GM23248 (cell line): ENCODE measurements around the gene APBA3. TPM values are rescaled to one million over a fixed set of nuclear protein-coding genes. Genes with fewer than 3 reads are reported as not detected.

Source experiments
- DNase-seq: peaks from one replicate; pipeline ENCODE4 v3.0.0-alpha.2; 2015
- H2AFZ ChIP-seq: fragments of 200-600 bp; sonication (generic); 2 replicates; pipeline ENCODE4 v1.6.1; 2016; ENCODE audit warnings: antibody characterized with exemption
- H3F3A ChIP-seq: fragments of 200-600 bp; sonication (generic); 2 replicates; pipeline ENCODE4 v1.6.1; 2016; ENCODE audit warnings: mild to moderate bottlenecking, antibody characterized with exemption, mixed run types; ENCODE audit not compliant: insufficient read depth
- H3K27ac ChIP-seq: fragments of 200-600 bp; sonication (generic); 2 replicates; pipeline ENCODE4 v1.5.1; 2016; ENCODE audit warnings: mild to moderate bottlenecking
- H3K27me3 ChIP-seq: fragments of 200-600 bp; sonication (generic); replicated peaks from 2 replicates; pipeline ENCODE4 v1.6.1; 2016; ENCODE audit warnings: mild to moderate bottlenecking; ENCODE audit not compliant: insufficient read depth
- H3K36me3 ChIP-seq: fragments of 200-600 bp; sonication (generic); 2 replicates; pipeline ENCODE4 v1.6.1; 2016; ENCODE audit warnings: low read depth, mild to moderate bottlenecking
- H3K4me1 ChIP-seq: fragments of 200-600 bp; sonication (generic); 2 replicates; pipeline ENCODE4 v1.6.1; 2016; ENCODE audit warnings: mild to moderate bottlenecking; ENCODE audit not compliant: insufficient read depth
- H3K4me2 ChIP-seq: fragments of 200-600 bp; sonication (generic); one replicate; pipeline ENCODE4 v1.6.1; 2016; ENCODE audit warnings: mild to moderate bottlenecking; ENCODE audit not compliant: unreplicated experiment
- H3K4me3 ChIP-seq: fragments of 200-600 bp; sonication (generic); 2 replicates; pipeline ENCODE4 v1.5.1; 2016; ENCODE audit warnings: mild to moderate bottlenecking
- H3K79me2 ChIP-seq: fragments of 200-600 bp; sonication (generic); 2 replicates; pipeline ENCODE4 v1.6.1; 2016; ENCODE audit warnings: mild to moderate bottlenecking; ENCODE audit not compliant: insufficient read depth
- H3K9ac ChIP-seq: fragments of 200-600 bp; sonication (generic); 2 replicates; pipeline ENCODE4 v1.6.1; 2016; ENCODE audit warnings: mild to moderate bottlenecking
- H3K9me2 ChIP-seq: fragments of 200-600 bp; sonication (generic); 2 replicates; pipeline ENCODE4 v1.6.1; 2016; ENCODE audit warnings: mixed run types, mild to moderate bottlenecking, moderate library complexity; ENCODE audit not compliant: insufficient read depth
- H3K9me3 ChIP-seq: fragments of 200-600 bp; sonication (generic); one replicate; pipeline ENCODE4 v1.6.1; 2017; ENCODE audit warnings: low read depth
- H4K20me1 ChIP-seq: fragments of 200-600 bp; sonication (generic); 2 replicates; pipeline ENCODE4 v1.6.0; 2016; ENCODE audit not compliant: insufficient read depth
- EZH2 ChIP-seq: fragments of 200-600 bp; sonication (generic); IDR thresholded peaks from 2 replicates; pipeline ENCODE4 v1.6.1; 2018; ENCODE audit warnings: antibody characterized with exemption, mild to moderate bottlenecking; ENCODE audit not compliant: insufficient read depth, poor library complexity, severe bottlenecking
- EZH2phosphoT487 ChIP-seq: fragments of 200-600 bp; sonication (generic); IDR thresholded peaks from 2 replicates; pipeline ENCODE4 v1.6.1; 2018; ENCODE audit warnings: antibody characterized with exemption, moderate library complexity, mild to moderate bottlenecking, low read depth; ENCODE audit not compliant: insufficient read depth
- WGBS, 2 experiments: methylation state at CpG; one replicate each; pipeline ENCODE4 v1.1.6; 2015 to 2017; ENCODE audit warnings: low lambda C conversion rate in 2 of 2, low coverage in 1 of 2; ENCODE audit errors: missing lambda C conversion rate in 2 of 2; 5-methylcytosine and 5-hydroxymethylcytosine counted together
- in situ Hi-C: fragments of 300-500 bp; cut with MboI; formaldehyde crosslinking; loops from 2 replicates; pipeline ENCODE4 v1.15.0; 2020
- polyA plus RNA-seq: library from polyadenylated mRNA; unstranded; fragments of >200 nt; fragmentation: Nextera tagmentation; extraction: Ambion mirVana; gene quantifications from 2 replicates; pipeline ENCODE4 v1.2.1, GENCODE V29; 2016
- total RNA-seq: library from RNA; depleted of rRNA; stranded (reverse); fragments of >200 nt; shearing (Covaris generic); gene quantifications from 2 replicates; pipeline ENCODE4 v1.2.3, GENCODE V29; 2014; rRNA removed

APBA3 gene, protein sequence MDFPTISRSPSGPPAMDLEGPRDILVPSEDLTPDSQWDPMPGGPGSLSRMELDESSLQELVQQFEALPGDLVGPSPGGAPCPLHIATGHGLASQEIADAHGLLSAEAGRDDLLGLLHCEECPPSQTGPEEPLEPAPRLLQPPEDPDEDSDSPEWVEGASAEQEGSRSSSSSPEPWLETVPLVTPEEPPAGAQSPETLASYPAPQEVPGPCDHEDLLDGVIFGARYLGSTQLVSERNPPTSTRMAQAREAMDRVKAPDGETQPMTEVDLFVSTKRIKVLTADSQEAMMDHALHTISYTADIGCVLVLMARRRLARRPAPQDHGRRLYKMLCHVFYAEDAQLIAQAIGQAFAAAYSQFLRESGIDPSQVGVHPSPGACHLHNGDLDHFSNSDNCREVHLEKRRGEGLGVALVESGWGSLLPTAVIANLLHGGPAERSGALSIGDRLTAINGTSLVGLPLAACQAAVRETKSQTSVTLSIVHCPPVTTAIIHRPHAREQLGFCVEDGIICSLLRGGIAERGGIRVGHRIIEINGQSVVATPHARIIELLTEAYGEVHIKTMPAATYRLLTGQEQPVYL
- total RNA-seq (28.3 and 40.0 TPM in 2 replicates), polyA plus RNA-seq (16.9 and 18.9 TPM in 2 replicates)

DNA sequence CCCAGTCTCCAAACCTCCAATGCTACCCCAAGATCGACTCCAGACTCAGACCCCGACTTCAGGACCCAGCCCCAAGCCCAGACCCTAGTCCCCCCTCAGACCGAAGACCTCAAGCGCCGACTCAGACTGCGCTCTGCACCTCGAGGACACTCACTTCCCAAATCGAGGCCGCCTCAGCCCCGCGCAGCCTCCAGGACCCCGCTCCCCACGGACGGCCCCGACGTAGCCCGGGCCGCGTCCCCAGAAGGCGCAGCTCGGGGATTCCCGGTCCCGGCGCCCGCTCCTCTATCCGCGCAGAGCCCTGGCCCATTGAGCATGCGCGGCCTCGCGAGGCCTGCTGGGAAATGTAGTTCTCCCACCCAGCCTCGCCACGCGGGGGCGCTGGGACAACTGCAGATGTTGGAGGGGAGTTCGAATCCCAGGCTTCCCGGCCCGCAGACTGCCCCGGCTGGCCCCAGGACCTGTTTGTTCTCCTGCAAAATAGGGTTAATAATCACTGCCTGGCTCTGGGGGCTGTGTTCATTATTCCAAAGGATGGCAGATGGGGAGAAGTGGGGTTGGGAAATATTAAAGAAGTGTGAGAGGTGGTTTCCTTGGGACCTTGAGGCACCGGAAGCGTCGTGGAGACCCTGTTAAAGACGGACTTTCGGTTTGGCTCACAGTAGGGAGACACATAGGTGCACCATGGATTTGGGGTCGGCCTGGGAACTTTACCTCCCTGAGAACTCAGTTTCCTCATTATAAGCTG, at the start of gene APBA3:
Gene APBA3 (minus strand): TSS at position 311 of the 748 bp plus-strand sequence. CDS start 1,428 bp downstream, outside the sequence.
- H2AFZ ChIP-seq, result peak within 1 kb of the TSS; percentile 90
- WGBS, 2 experiments, result 5 to 9% methylated on average over 45 of the region's 45 CpGs
- H4K20me1 ChIP-seq, result no peaks in the 10 kb centered on the region
- DNase-seq, result peak; percentile 92
- no peaks in the 10 kb centered on the region for H3K9me3 ChIP-seq
- H3K36me3 ChIP-seq, result no peaks in the 10 kb centered on the region; the same call in 1 of the 2 replicates
- H3K79me2 ChIP-seq, result peaks cover 43% of the 10 kb centered on the region
- in situ Hi-C loops, result no loop called here
- no peaks in the 10 kb centered on the region for H3F3A ChIP-seq
- peak within 1 kb of the TSS; percentile 94 for H3K27ac ChIP-seq
- H3K9me2 ChIP-seq, result no peaks in the 10 kb centered on the region
- H3K4me3 ChIP-seq, result peak within 1 kb of the TSS; percentile 96
- TF ChIP-seq EZH2phosphoT487 (no peak), EZH2 (no peak)
- 0 out of 2 replicates have a peak, but pooled peaks cover 8% of the 10 kb centered on the region for H3K4me1 ChIP-seq
- peak within 1 kb of the TSS; percentile 71 for H3K4me2 ChIP-seq
- no peaks in the 10 kb centered on the region for H3K27me3 ChIP-seq
- peak within 1 kb of the TSS; percentile 90 for H3K9ac ChIP-seq

DNA sequence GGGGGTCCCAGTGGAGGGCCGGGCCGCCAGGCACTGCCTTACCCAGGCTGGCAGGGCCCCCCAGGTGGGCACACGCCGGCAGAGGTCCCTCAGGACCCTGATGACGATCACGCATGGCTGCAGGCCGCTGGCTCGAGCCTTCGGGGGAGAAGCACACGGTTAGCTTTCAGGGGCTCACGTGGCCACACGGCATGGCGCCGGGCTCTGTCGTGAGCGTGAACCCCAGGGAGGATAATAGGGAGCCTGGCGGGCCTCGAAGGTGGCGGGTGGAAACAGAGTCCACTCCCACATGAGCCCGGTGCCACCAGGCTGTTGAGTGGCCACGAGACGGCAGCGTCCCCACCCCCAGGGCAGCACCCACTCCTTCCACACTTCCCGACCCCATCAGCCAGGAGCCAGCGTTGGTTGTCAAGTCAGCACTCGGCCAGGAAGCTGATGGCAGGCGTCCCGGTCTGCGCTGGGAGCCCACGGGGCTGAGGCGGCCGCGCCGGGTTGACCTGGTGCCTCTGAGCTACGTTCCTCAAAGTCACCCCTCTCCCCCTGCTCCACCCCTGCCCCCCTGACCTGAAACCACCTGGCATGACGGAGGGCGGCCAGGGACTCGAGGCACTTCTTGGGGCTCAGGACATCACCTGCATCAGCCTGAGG, 49.3 kb upstream of the APBA3 start:
- Histone ChIP-seq H3K4me3 (no peak overlapping the region), H3K9ac (no peak overlapping the region), H3K79me2 (no peaks in the 10 kb centered on the region), H3K4me1 (no peaks in the 10 kb centered on the region), H3K9me3 (no peaks in the 10 kb centered on the region), H3K4me2 (no peak overlapping the region), H3K27me3 (no peaks in the 10 kb centered on the region), H2AFZ (no peak overlapping the region), H3K9me2 (no peaks in the 10 kb centered on the region), H3K36me3 (no peaks in the 10 kb centered on the region), H3F3A (no peaks in the 10 kb centered on the region), H3K27ac (no peak overlapping the region), H4K20me1 (no peaks in the 10 kb centered on the region)
- in situ Hi-C loops, result no loop called here
- TF ChIP-seq EZH2 (no peak), EZH2phosphoT487 (no peak)
- no peak for DNase-seq
- 66 to 73% methylated on average over 22 to 38 of the region's 38 CpGs for WGBS, 2 experiments

DNA sequence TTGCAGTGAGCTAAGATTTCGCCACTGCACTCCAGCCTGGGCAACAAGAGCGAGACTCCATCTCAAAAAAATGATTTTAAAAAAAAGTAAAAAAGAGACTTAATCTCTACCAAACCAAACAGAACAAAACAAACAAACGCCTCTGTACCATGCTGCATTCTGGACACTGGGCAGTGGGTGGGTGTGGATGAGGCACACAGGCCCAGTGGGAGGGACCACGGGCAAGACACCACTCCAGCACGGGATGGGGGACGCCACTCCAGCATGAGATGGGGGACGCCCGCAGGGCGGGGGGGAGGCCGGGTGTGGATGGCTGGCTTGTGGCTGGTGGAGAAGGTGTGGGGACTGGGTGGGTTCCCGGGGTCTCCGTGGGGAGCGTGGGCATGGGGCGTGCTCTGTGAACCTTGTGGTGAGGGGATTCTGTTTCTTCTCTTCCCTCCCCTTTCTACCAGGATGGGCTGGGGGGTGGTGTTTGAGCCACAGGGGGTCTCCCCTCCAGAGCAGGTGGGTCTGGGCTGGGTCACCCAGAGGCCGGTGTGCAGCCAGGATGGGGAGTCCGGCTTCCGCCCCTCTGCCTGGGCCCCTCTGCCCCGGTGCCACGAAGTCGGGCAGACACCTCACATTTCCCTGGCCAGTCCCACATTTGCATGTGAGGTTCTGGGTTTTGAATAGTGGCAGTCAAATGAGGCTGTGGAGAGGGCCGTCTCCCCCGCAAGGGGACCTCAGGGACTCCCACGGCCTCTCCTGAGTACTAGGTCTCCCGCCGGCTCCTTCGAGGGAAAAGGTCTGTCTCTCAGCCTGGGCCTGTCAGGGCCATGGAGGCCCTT, 48.6 kb upstream of the APBA3 start:
- no peaks in the 10 kb centered on the region for H3K27me3 ChIP-seq
- H3K4me2 ChIP-seq, result no peak overlapping the region
- H3K9ac ChIP-seq, result no peak overlapping the region
- no peaks in the 10 kb centered on the region for H3K79me2 ChIP-seq
- DNase-seq, result no peak
- no peak overlapping the region for H2AFZ ChIP-seq
- H3K4me3 ChIP-seq, result no peak overlapping the region
- TF ChIP-seq EZH2phosphoT487 (no peak), EZH2 (no peak)
- no peaks in the 10 kb centered on the region for H3K9me2 ChIP-seq
- no peaks in the 10 kb centered on the region for H3K36me3 ChIP-seq
- no peaks in the 10 kb centered on the region for H3F3A ChIP-seq
- in situ Hi-C loops, result no loop called here
- no peaks in the 10 kb centered on the region for H3K4me1 ChIP-seq
- whole genome bisulfite sequencing, 2 experiments, result 59 to 63% methylated on average over 15 to 26 of the region's 26 CpGs
- no peaks in the 10 kb centered on the region for H4K20me1 ChIP-seq
- H3K27ac ChIP-seq, result no peak overlapping the region
- H3K9me3 ChIP-seq, result no peaks in the 10 kb centered on the region
